K562 (cell line): ENCODE results near the gene RNU5D-1. TPM values are rescaled to one million over a fixed set of nuclear protein-coding genes. Genes with fewer than 3 reads are reported as not detected.
A peak's percentile ranks its signal among the peaks of the same experiment; 100 is the strongest.

Experiments
- ADNP ChIP-seq: fragments of 200-800 bp; sonication (Bioruptor generic); IDR thresholded peaks from 2 replicates; pipeline ENCODE4 v1.6.1; 2016; ENCODE audit warnings: missing genetic modification characterization, missing compliant biosample characterization
- ATF6 ChIP-seq: sonication (generic); formaldehyde crosslinking; IDR thresholded peaks from 2 replicates; pipeline ENCODE4 v1.4.0; 2020; ENCODE audit warnings: mild to moderate bottlenecking, missing genetic modification reagents
- BHLHE40 ChIP-seq: IDR thresholded peaks from 2 replicates; pipeline ENCODE4 v1.6.1; 2011; ENCODE audit warnings: low read length, improper control_type of control experiment
- BRCA1 ChIP-seq, 2 experiments: fragments of 450-650 bp in 1 of 2; sonication (generic) in 1 of 2; formaldehyde crosslinking in 1 of 2; IDR thresholded peaks; 2 replicates each; pipeline versions ENCODE4 v1.5.0 to v1.6.1; 2017 to 2020; ENCODE audit warnings: mild to moderate bottlenecking in 1 of 2, missing genetic modification reagents in 1 of 2
- DACH1 ChIP-seq: fragments of 450-650 bp; IDR thresholded peaks from 2 replicates; pipeline ENCODE4 v1.6.1; 2018; ENCODE audit not compliant: partially characterized antibody
- HSF4 ChIP-seq: fragments of 250-450 bp; sonication (Bioruptor Pico); IDR thresholded peaks from 2 replicates; pipeline ENCODE4 v2.1.2; 2022; ENCODE audit warnings: mild to moderate bottlenecking, moderate library complexity, borderline replicate concordance
- MXI1 ChIP-seq: IDR thresholded peaks from 2 replicates; pipeline ENCODE4 v1.6.1; 2011; ENCODE audit warnings: low read depth, mild to moderate bottlenecking, improper control_type of control experiment, low read length
- NFRKB ChIP-seq: fragments of 450-650 bp; IDR thresholded peaks from 2 replicates; pipeline ENCODE4 v1.6.1; 2016; ENCODE audit warnings: low read depth
- PHF8 ChIP-seq: fragments of 200-600 bp; sonication (generic); IDR thresholded peaks from 2 replicates; pipeline ENCODE4 v1.6.1; 2012; ENCODE audit warnings: mixed run types, mild to moderate bottlenecking, inconsistent platforms, low read length, moderate library complexity, borderline replicate concordance
- PHTF2 ChIP-seq: fragments of 250-450 bp; sonication (Bioruptor Pico); IDR thresholded peaks from 2 replicates; pipeline ENCODE4 v1.5.0; 2021; ENCODE audit warnings: mild to moderate bottlenecking
- PYGO2 ChIP-seq: fragments of 450-650 bp; IDR thresholded peaks from 2 replicates; pipeline ENCODE4 v1.6.1; 2016; ENCODE audit warnings: mild to moderate bottlenecking, missing genetic modification characterization, moderate library complexity, missing compliant biosample characterization
- RBM15 ChIP-seq: fragments of 200-400 bp; formaldehyde crosslinking; IDR thresholded peaks from 2 replicates; pipeline ENCODE4 v1.6.1; 2018; ENCODE audit warnings: mild to moderate bottlenecking, low read length, moderate library complexity; ENCODE audit not compliant: insufficient read depth
- RBM22 ChIP-seq: fragments of 200-400 bp; formaldehyde crosslinking; IDR thresholded peaks from 2 replicates; pipeline ENCODE4 v1.6.1; 2018; ENCODE audit warnings: low read length, low read depth; ENCODE audit not compliant: poor library complexity, severe bottlenecking
- SMARCE1 ChIP-seq: fragments of 450-650 bp; IDR thresholded peaks from 2 replicates; pipeline ENCODE4 v1.7.1; 2016; ENCODE audit warnings: mild to moderate bottlenecking
- SREBF2 ChIP-seq: sonication (generic); formaldehyde crosslinking; IDR thresholded peaks from 2 replicates; pipeline ENCODE4 v1.4.0; 2020; ENCODE audit warnings: mild to moderate bottlenecking, missing genetic modification reagents
- TCF15 ChIP-seq: fragments of 250-450 bp; sonication (Bioruptor Pico); IDR thresholded peaks from 2 replicates; pipeline ENCODE4 v1.8.0; 2022; ENCODE audit warnings: moderate library complexity, mild to moderate bottlenecking, inconsistent platforms
- XRCC3 ChIP-seq: fragments of 450-650 bp; IDR thresholded peaks from 2 replicates; pipeline ENCODE4 v1.6.1; 2017; ENCODE audit warnings: mild to moderate bottlenecking, moderate library complexity
- XRCC5 ChIP-seq: fragments of 200-400 bp; formaldehyde crosslinking; IDR thresholded peaks from 2 replicates; pipeline ENCODE4 v1.6.1; 2017; ENCODE audit warnings: low read depth, mild to moderate bottlenecking, low read length
- ZNF124 ChIP-seq: sonication (generic); formaldehyde crosslinking; IDR thresholded peaks from 2 replicates; pipeline ENCODE4 v1.8.1; 2022; ENCODE audit warnings: missing genetic modification reagents
- ZNF311 ChIP-seq: fragments of 250-450 bp; sonication (Bioruptor Pico); IDR thresholded peaks from 2 replicates; pipeline ENCODE4 v1.4.0; 2020; ENCODE audit warnings: mild to moderate bottlenecking, moderate library complexity
- polyA plus RNA-seq, 8 experiments: library from polyadenylated mRNA; depleted of rRNA in 4 of 8; stranded (reverse) in 5 of 8; unstranded in 3 of 8; fragments of >200 nt; fragmentation: Nextera tagmentation in 2 of 8; fragmentation: Illumina TruSeq in 1 of 8; extraction: Ambion mirVana in 2 of 8; extraction: Trizol in 1 of 8; gene quantifications; 2 replicates each; pipeline versions ENCODE4 v1.2.1 to v1.2.3, GENCODE V29; 2011 to 2014; ENCODE audit warnings: inconsistent platforms in 1 of 8, missing spikeins in 1 of 8
- total RNA-seq, 7 experiments: library from RNA; depleted of rRNA in 6 of 7; stranded (reverse); fragments of >200 nt in 6 of 7; fragmentation: Illumina TruSeq in 2 of 7; extraction: Trizol in 2 of 7; gene quantifications; 2 replicates each; pipeline versions ENCODE4 v1.2.1 to v1.2.3, GENCODE V29; 2011 to 2021; ENCODE audit warnings: low replicate concordance in 1 of 7

RNU5D-1 gene
- total and polyA plus RNA-seq, 9 of the 15 experiments (the other 6 are each of a cell fraction or from before 2014, with no cell fraction given): under 0.01 TPM; not detected in 8

GRCh38 chr1:44740179-44740617 lies 9.2 kb upstream of the RNU5D-1 start (continued):
- TF ChIP-seq BRCA1 (IDR thresholded peaks at IDR 0.05) (no peak), BRCA1 (CRISPR knock-in tag; IDR thresholded peaks at IDR 0.05) (0 out of 2 replicates have a peak, but pooled peaks have one; percentile 42), ZNF311 (CRISPR knock-in tag) (no peak), RBM22 (no peak), PHF8 (no peak), ATF6 (CRISPR knock-in tag) (peak; percentile 63; the same call in 1 of the 2 replicates), BHLHE40 (peak; percentile 33; the same call in 1 of the 2 replicates), ADNP (tag) (no peak), TCF15 (CRISPR knock-in tag) (no peak), MXI1 (0 out of 2 replicates have a peak, but pooled peaks have one; percentile 6), XRCC5 (0 out of 2 replicates have a peak, but pooled peaks have one; percentile 36), RBM15 (no peak), PYGO2 (tag) (no peak), PHTF2 (CRISPR knock-in tag) (no peak), NFRKB (0 out of 2 replicates have a peak, but pooled peaks have one; percentile 48), SMARCE1 (0 out of 2 replicates have a peak, but pooled peaks have one; percentile 13), DACH1 (no peak), ZNF124 (CRISPR knock-in tag) (no peak), HSF4 (CRISPR knock-in tag) (no peak), SREBF2 (CRISPR knock-in tag) (0 out of 2 replicates have a peak, but pooled peaks have one; percentile 84), XRCC3 (no peak)
